NCI-H1930 (cell line): Measurements from ENCODE around the gene AUP1.
"Not testable (repeated sequence)": the region's sequence is repeated elsewhere in the genome, so short reads cannot be mapped to it uniquely, and the experiment has no call there.

Source experiments
- DNase-seq, 2 experiments: peaks; one replicate each; lab custom pipeline; 2025; lab: John Stamatoyannopoulos, UW

The AUP1 gene

DNA sequence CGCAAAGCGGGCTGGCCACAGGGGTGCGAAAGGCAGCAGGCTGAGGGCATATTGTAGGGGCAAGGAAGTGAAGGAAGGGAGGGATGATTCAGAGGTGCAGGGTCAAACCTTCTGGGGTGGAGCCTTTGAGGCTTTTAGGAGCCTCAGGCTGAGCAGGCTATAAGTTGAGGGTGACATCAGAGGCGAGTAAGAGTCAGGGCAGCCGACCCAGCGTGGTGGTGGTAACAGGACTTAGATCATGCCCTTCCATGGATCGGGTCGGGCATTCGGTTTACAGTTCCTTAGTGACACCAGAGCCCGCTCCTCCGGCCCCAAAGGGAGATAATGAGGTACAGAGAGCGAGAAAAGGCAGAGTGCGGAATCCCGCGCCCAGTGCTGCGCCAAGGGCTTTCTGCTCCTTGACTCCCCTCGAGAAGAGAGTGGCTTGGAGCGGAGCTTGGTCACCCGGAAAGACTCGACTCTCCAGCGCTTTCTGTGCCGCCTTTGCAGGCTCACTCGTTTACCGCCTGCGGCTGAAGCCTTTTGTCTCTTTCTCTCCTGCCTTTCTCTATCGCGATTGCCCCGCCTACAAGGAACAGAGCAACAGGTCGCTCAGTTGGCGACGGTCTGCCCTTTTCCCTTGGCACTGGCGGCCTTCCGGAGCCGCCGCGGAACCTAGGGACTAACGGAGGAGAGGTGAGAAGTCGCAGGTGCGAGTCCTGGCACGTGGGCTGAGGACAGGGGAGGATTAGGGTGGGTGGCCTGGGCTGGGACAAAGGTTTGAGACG is 30.8 kb downstream of the AUP1 start:
- DNase-seq, result no peak

- no peak for DNase-seq
These were observed 31.6 kb downstream of the AUP1 start for GRCh38 chr2:74497777-74498499.

GRCh38 chr2:74496997-74497776 is 32.3 kb downstream of the AUP1 start:
- DNase-seq, result no peak

- no peak for DNase-seq
These were observed 34.1 kb downstream of the AUP1 start for GRCh38 chr2:74495440-74495839.

DNA sequence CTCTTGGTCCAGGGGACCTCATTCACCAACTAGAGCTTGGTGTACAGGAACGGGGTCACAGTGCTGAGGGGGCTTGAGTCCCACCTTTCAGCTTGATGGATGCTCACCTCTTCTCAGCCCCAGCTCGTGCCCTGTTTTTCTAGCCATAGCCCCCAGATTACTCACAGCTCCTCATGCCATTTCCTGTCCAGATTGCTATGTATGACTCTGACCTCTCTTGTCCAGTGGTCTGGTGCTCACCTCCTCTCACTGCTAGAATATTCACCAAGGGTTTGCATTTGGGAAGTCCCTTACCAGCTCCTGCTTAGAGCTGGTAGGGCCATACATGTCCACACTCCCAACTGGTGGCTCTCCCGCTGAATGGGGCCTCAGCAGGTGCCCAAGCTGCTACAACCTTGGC is 36.0 kb downstream of the AUP1 start:
- DNase-seq, result no peak

- no peak for DNase-seq
These were observed 37.6 kb downstream of the AUP1 start for GRCh38 chr2:74491648-74492544.

DNA sequence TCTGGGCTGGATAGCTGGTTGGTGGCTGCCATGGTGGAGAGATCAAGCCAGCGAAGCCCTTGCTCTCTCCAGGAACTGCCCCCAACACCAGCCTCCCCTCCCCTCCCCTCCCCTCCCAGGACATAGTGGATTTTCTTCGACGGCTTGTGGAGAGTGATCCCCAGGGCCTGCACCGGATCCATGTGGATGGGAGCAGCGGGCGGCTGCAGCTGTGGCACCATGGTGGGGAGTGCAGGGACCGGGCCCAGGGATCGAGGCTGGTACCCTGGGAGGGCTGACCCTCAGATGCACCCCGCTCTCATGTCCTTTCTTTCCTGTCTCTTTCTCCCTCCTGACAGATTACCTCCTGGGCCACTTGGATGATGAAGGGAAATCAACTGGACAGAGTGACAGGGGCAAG is 39.6 kb downstream of the AUP1 start:
- no peak for DNase-seq

GRCh38 chr2:74488643-74489481 is 40.6 kb downstream of the AUP1 start:
- DNase-seq, result no peak

DNA sequence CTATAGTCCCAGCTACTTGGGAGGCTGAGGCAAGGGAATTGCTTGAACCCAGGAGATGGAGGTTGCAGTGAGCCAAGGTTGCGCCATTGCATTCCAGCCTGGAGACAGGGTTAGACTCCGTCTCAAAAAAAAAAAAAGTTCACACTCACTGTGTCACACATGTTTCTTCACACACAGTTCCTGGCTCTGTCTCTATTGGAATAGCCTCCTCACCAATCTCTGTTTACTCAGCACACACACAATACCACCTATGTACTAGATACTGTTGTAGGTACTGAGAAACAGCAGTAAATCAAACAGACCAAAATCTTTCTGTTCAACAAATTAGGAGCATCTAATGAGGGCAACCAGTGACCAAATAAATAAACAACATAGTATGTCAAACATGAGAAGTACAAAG is 43.4 kb downstream of the AUP1 start:
- DNase-seq, result no peak

DNA sequence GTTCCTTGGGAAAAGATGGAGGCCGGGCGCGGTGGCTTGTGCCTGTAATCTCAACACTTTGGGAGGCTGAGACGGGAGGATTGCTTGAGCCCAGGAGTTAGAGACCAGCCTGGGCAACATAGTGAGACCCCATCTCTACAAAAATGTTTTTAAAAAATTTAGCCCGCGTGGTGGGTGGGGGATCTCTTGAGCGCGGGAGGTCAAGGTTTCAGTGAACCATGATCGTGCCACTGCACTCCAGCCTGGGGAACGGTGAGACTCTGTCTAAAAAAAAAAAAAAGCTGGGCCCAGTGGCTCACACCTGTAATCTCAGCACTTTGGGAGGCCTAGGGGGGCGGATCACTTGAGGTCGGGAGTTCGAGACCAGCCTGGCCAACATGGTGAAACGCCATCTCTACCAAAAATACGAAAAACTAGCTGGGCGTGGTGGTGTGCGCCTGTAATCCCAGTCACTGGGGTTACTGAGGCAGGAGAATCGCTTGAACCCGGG is 45.8 kb downstream of the AUP1 start:
- not testable (repeated sequence) for DNase-seq

DNA sequence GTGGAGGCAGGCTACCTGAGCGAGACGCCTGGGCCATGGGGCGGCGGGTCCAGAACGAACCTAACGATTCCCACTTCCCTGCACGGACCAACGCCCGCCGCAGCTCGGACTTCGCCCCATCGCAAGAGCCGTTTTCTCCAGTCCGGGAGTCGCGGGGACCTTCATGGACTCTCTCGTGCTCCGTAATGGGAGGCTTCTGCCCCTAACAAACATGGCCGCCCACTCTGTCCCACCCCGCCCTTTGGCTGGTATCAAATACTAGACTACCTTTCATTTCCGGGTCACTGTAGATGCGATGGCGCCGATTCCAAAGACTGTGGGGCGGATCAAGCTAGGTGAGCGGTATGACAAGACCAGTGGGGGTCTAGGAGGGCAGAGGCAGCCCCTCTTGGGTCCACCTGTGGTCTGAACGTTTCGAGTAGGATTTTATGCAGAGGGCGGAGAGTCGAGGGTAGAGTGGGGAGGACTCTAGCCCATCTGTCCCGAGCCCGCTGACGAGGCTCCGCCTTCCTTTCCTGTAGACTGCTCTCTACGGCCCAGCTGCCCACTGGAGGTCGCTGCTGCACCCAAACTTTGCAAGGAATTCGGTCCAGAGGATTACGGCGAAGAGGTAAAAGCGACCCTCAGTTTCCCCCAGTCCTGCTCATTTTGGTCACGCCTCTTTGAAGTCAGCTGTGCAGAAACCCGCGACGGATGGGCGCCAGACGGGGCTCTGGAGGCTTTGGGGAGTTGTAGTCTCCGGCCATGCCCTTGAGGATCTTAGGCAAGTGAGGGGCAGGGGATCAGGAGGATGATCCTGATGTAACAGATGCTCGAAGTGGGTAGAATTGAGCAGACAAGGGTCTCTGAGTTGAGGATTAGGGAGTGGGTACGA is 46.5 kb downstream of the AUP1 start, which contains the start of the genes CCDC142 and TTC31:
Gene CCDC142, minus strand, starts transcription at position 198 of the 874 bp plus-strand sequence. Its CDS starts 161 bp downstream, at position 37.
Gene TTC31, plus strand, starts transcription at position 281 of the 874 bp plus-strand sequence. Its CDS starts 15 bp downstream, at position 296.
- DNase-seq, result peak; percentile 90 to 92

DNA sequence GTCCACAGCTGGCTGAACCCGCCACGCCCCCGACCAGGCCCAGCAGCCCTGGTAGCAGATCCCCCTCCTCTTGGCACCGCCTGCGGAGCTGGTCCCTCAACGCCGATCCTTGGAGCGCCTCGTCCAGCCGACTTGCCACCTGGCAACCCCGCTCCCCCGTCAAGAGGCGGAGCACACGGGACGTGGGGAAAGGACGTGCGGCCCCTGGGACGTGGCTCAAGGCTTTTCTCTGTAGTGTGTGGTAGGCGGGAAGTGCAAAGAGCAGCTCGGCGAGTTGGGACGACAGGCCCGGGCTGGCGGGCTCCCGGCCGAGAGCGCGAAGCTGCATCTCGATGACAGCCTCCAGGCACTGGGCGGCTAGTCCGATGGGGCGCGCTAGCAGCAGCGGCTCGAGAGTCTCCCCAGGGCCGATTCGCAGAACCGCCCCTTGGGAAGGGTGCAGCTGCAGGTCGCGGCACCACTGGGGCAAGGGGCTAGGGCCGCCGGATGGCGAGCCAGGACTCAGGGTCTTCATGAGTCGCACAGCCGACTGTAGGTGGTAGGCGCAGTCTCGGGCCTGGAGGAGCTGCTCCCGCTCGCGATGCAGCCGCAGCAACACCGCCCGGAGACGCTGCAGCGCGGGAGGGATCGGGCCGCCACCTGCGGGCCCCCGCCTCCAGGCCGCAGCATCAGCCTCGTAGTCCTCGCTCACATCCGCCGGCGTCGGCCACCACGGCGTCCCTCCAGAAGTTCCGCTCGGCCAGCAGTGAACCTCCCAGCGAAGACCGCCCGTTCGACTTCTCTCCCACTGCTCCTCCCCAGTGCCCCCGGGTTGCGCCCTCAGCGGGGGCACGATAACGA is 47.3 kb downstream of the AUP1 start:
- no peak for DNase-seq

- no peak for DNase-seq
These were observed 48.1 kb downstream of the AUP1 start for GRCh38 chr2:74481431-74481830.
